DMS 273 treated with DMSO at 0.1 percent for 48 hours (cell line): ENCODE data around the gene GABRB1.

ENCODE experiments used
- DNase-seq: peaks from one replicate; lab custom pipeline; 2025; lab: John Stamatoyannopoulos, UW

The GABRB1 gene

GRCh38 chr4:47031011-47031678 is at the start of gene GABRB1:
Gene GABRB1, plus strand, starts transcription at chr4:47031567.
- DNase-seq = no peak

GRCh38 chr4:46984781-46985180 is 46.6 kb upstream of the GABRB1 start:
- DNase-seq = no peak

- no peak for DNase-seq
Measured at GRCh38 chr4:46986922-46987638, 44.3 kb upstream of the GABRB1 start.

GRCh38 chr4:46992338-46992737 is 39.0 kb upstream of the GABRB1 start:
- no peak for DNase-seq

DNA sequence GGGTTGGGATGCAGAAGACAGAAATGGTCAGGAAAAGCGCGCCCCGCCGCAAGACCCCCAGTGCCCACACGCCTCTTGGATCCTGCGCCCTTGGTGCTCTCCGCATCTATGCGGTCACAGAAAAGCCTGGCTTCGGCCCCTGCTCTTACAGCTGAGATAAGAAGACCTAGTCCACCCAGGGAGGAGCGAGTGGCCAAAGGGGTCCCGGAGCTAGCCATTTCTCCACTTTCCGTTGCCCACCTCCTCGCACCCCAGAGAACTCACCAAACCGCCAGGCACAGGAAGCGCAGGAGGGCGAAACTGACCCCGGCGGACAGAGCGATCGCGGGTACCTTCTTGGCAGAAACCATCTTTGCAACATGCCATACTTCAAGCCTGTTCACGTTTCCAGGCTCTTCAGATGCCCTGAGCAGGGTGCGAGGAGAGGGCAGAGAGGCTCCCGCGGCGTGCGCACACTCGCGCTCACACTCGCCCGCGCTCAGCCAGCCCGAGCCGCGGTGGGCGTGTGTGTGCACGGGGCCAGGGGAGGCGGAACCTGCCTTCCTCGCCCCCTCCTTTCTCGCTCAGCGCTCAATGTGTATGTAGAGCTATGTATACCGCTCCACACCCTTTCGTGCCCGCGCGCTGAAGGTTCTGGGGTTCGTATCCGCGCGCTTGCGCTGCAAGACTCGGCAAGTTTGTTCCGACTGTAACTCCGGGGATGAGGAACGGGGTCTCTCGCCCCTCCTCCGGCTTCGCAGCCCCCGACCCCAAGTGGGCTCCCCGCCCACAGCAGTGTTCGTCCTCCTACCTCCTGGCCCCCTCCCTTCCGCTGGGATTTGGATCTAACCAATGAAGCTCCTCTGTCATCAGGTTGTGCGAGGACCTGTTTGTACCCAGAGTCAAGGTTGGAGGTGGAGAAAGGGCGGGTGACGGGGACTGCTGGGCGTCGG is 38.0 kb upstream of the GABRB1 start, which contains the start of gene GABRA4:
Gene GABRA4, minus strand, starts transcription at position 507 of the 932 bp plus-strand sequence. Its CDS starts 157 bp downstream, at position 350.
- DNase-seq = no peak

DNA sequence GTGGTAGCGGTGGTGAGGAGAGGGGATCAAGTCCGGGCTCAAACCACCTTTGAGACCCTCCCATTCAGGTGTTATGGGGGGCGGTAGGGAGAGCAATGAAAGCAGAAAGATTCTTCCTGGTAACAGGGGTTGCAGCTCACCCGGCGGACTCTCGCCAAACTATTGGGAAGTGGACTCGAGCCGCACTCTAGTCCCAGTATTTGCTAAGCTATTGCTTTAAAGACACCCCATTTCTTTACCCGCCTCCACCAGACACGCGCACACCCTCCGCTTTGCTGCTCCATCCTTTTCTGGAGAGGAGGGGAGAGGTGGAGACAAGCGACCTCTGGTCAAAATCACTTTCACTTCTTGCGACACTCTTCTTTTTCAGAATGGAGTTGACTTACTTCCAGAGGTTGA is 37.4 kb upstream of the GABRB1 start:
- DNase-seq = no peak

GRCh38 chr4:46999566-46999965 is 31.8 kb upstream of the GABRB1 start:
- DNase-seq = no peak

DNA sequence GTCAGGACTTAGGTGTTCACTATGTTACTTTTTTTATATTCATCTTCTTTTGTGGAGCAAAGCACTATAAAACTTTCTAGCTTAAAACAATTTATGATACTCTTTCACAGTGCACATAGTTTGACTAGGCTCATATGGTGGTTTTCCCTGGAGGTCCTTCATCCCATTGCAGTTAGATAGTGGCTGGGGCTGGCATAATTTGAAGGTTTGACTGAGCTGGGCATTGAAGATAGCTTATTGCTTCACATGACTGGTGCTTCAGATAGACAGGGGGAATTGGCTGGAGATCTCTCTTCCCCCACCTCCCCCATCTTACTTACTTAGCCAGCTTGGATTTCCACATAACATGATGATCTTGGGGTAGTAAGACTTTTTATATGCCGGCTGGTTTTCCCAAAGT is 31.0 kb upstream of the GABRB1 start:
- no peak for DNase-seq

GRCh38 chr4:47002580-47002979 is 28.8 kb upstream of the GABRB1 start:
- DNase-seq = no peak

- no peak for DNase-seq
Measured at GRCh38 chr4:47010347-47010911, 20.9 kb upstream of the GABRB1 start.

DNA sequence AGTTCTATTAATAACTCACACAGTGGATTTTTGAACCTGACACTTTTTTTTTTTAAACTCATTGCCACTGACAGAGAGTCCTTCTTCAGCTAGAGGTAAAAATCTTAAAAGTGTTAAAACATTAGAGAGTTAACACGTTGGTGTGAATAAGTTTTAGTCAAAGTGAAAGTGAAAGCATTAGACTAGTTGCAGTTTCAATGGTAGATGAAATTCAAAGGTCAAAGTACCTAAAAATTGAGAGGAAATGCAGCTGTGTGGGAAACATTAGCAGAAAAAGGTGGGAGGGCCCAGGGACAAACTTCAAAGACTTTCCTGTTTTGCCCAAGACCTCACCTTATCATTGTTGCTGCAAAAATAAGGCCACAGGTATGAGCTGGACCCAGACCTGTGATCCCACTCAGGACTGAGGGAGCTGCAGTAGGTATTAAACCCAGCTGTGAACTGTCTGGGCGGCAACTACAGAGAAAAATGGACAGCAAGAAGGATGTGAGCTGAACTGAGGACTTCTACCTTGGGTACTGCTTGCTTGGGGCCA is 20.4 kb upstream of the GABRB1 start:
- no peak for DNase-seq

DNA sequence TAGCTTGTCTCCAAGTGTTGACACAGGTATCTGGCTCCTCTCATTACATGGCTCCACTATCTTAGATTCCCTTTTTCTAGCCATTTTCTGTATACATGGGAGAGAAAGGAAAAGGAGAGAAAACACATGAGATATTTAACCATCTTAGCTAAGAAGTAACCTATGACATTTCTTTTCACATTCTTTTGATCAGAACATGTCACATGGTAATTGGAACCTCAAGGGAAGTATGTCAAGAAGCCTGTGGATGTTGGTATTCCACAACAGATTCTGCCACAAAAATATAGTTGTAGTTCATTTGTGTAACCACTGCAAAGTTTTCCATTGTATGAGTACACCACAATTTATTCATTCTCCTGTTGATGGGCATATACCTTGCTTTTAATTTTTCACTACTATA is 18.7 kb upstream of the GABRB1 start:
- no peak for DNase-seq

GRCh38 chr4:47013373-47013772 is 18.0 kb upstream of the GABRB1 start:
- DNase-seq = no peak

DNA sequence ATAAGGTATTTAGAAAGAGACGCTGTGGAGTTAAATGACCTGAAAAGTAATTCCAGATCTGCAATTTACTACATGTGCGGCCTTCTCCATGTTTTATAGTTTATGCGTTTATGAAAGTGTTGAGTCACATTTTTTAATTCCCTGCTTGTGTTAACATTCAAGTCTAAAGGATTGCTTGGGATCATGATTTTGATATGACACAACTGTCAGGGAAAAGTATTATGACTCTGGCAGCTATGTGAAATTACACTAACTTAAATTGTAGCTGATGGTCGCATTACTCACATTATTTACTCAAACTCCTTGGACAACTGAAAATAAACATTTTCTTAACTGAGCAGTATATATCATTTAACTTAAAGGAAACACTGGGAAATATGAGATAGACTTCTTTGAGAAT is 14.3 kb upstream of the GABRB1 start:
- DNase-seq = no peak

- DNase-seq = no peak
Measured at GRCh38 chr4:47017494-47017893, 13.9 kb upstream of the GABRB1 start.

DNA sequence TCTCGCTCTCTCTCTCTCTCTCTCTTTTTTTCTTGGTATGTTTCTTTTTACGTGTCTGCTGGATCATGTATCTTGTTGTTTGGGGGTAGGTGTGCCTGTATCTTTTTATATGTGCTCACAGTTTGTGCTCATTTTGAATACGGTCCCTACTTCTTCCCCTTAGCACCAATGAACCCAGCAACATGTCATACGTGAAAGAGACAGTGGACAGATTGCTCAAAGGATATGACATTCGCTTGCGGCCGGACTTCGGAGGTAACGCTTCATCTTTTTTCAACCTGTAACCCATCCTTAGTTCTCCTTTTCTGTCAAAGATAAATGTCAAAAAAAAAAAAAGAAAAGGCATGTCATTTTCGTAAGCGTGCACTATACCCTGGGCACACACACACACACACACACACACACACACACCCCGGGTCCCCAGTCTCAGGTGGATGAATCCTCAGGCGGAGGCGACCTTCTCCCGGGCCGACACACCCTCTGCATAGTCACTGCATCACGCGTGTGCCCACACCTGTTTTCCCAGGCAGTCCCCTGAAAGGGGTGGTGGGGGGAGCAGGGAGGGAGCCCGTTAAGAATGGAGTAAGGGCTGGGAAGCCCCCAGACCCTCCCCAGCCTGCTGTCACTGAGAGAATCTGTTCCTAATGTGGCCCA is 511 bp downstream of the GABRB1 start:
- DNase-seq = no peak

GRCh38 chr4:47032405-47033106 is 1.2 kb downstream of the GABRB1 start:
- peak; percentile 50 for DNase-seq

DNA sequence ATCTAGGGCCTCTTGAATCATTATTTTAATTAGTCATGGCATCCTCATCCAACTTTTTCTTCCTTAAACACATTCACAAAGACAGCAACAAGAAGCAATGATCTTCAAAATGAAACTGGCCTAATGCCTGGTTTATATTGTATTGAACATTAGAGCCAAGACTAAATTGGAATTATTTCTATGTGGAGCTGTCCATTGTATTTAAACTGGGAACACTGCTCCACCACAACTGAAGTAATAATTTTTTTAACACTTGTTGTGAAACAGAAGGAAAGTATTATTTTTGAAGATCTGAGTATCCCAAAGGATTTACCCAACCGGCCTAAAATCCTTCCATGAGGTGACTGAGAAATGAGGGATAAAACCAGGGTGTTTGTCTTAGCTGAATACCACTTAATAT is 6.9 kb downstream of the GABRB1 start:
- no peak for DNase-seq

GRCh38 chr4:47040828-47041227 is 9.5 kb downstream of the GABRB1 start:
- DNase-seq = no peak

- no peak for DNase-seq
Measured at GRCh38 chr4:47043821-47044220, 12.5 kb downstream of the GABRB1 start.

GRCh38 chr4:47045261-47045660 is 13.9 kb downstream of the GABRB1 start:
- no peak for DNase-seq
